Smooth muscle cell (in vitro differentiated cells): ENCODE data around the gene DGKI. TPM values are rescaled to one million over a fixed set of nuclear protein-coding genes. Genes with fewer than 3 reads are reported as not detected.

Experiments
- DNase-seq: peaks from one replicate; lab custom pipeline; 2025; ENCODE audit not compliant: unreplicated experiment; lab: John Stamatoyannopoulos, UW
- H2AFZ ChIP-seq: fragments of 200-600 bp; sonication (generic); 2 replicates; pipeline ENCODE4 v1.6.0; 2016; ENCODE audit warnings: antibody characterized with exemption, low read depth, mild to moderate bottlenecking
- H3F3A ChIP-seq: fragments of 200-600 bp; sonication (generic); 2 replicates; pipeline ENCODE4 v1.6.0; 2017; ENCODE audit warnings: antibody characterized with exemption, low read depth
- H3K27ac ChIP-seq: fragments of 200-600 bp; sonication (generic); 2 replicates; pipeline ENCODE4 v1.5.1; 2016; ENCODE audit warnings: low read depth, mild to moderate bottlenecking
- H3K27me3 ChIP-seq: fragments of 200-600 bp; sonication (generic); 2 replicates; pipeline ENCODE4 v1.6.1; 2016; ENCODE audit warnings: low read depth, mild to moderate bottlenecking
- H3K36me3 ChIP-seq: fragments of 200-600 bp; sonication (generic); 2 replicates; pipeline ENCODE4 v1.5.1; 2016; ENCODE audit warnings: low read depth
- H3K4me1 ChIP-seq: fragments of 200-600 bp; sonication (generic); 2 replicates; pipeline ENCODE4 v1.5.1; 2016; ENCODE audit warnings: low read depth
- H3K4me2 ChIP-seq: fragments of 200-600 bp; sonication (generic); 2 replicates; pipeline ENCODE4 v1.6.0; 2016; ENCODE audit warnings: mild to moderate bottlenecking
- H3K4me3 ChIP-seq: fragments of 200-600 bp; sonication (generic); 2 replicates; pipeline ENCODE4 v1.5.1; 2016; ENCODE audit warnings: mild to moderate bottlenecking
- H3K79me2 ChIP-seq: fragments of 200-600 bp; sonication (generic); 2 replicates; pipeline ENCODE4 v1.6.0; 2016; ENCODE audit warnings: low read depth, mild to moderate bottlenecking
- H3K9ac ChIP-seq: fragments of 200-600 bp; sonication (generic); 2 replicates; pipeline ENCODE4 v1.6.0; 2016; ENCODE audit warnings: low read depth
- H3K9me3 ChIP-seq: fragments of 200-600 bp; sonication (generic); replicated peaks from 2 replicates; pipeline ENCODE4 v1.5.1; 2016; ENCODE audit warnings: low read depth
- H4K20me1 ChIP-seq: fragments of 200-600 bp; sonication (generic); 2 replicates; pipeline ENCODE4 v1.6.0; 2016; ENCODE audit warnings: low read depth
- CTCF ChIP-seq: fragments of 200-600 bp; sonication (generic); IDR thresholded peaks from 2 replicates; pipeline ENCODE4 v1.5.1; 2017; ENCODE audit warnings: borderline replicate concordance, mild to moderate bottlenecking, antibody characterized with exemption; ENCODE audit not compliant: insufficient read depth, poor library complexity, severe bottlenecking
- WGBS: methylation state at CpG from one replicate; pipeline ENCODE4 v1.1.7; 2016; ENCODE audit warnings: low lambda C conversion rate; 5-methylcytosine and 5-hydroxymethylcytosine counted together
- polyA plus RNA-seq: library from polyadenylated mRNA; unstranded; fragments of >200 nt; fragmentation: Nextera tagmentation; extraction: Ambion mirVana; gene quantifications from 2 replicates; pipeline ENCODE4 v1.2.1, GENCODE V29; 2016
- total RNA-seq: library from RNA; depleted of rRNA; stranded (reverse); fragments of >200 nt; gene quantifications from 2 replicates; pipeline ENCODE4 v1.2.3, GENCODE V29; 2014

The DGKI gene
- total and polyA plus RNA-seq, 2 experiments from 2014 or later: 2.5 to 6.2 TPM

GRCh38 chr7:137386966-137387365 lies 459.8 kb downstream of the DGKI start:
- H3K9me3 ChIP-seq: no peaks in the 10 kb centered on the region
- WGBS: 46% methylated on average over 1 of the region's 1 CpG
- no peaks in the 10 kb centered on the region for H3K79me2 ChIP-seq
- no peak overlapping the region for H3K9ac ChIP-seq
- no peaks in the 10 kb centered on the region for H3K4me1 ChIP-seq
- no peak for TF ChIP-seq CTCF
- H3K4me3 ChIP-seq: no peak overlapping the region
- H3K4me2 ChIP-seq: no peak overlapping the region
- H4K20me1 ChIP-seq: no peaks in the 10 kb centered on the region
- H3K27ac ChIP-seq: no peak overlapping the region
- H3K36me3 ChIP-seq: no peaks in the 10 kb centered on the region
- no peak for DNase-seq
- no peak overlapping the region for H2AFZ ChIP-seq
- no peaks in the 10 kb centered on the region for H3K27me3 ChIP-seq
- no peaks in the 10 kb centered on the region for H3F3A ChIP-seq

GRCh38 chr7:137381045-137381444 lies 465.7 kb downstream of the DGKI start:
- no peaks in the 10 kb centered on the region for H3F3A ChIP-seq
- no peaks in the 10 kb centered on the region for H3K36me3 ChIP-seq
- peak overlapping the region; percentile 6 for H3K4me2 ChIP-seq
- 67% methylated on average over 1 of the region's 1 CpG for WGBS
- no peak for DNase-seq
- no peak overlapping the region for H3K9ac ChIP-seq
- no peaks in the 10 kb centered on the region for H3K79me2 ChIP-seq
- H4K20me1 ChIP-seq: no peaks in the 10 kb centered on the region
- H3K9me3 ChIP-seq: no peaks in the 10 kb centered on the region
- no peak overlapping the region for H2AFZ ChIP-seq
- H3K27me3 ChIP-seq: no peaks in the 10 kb centered on the region
- H3K4me3 ChIP-seq: no peak overlapping the region
- TF ChIP-seq CTCF: no peak
- H3K4me1 ChIP-seq: no peaks in the 10 kb centered on the region
- no peak overlapping the region for H3K27ac ChIP-seq

- no peaks in the 10 kb centered on the region for H4K20me1 ChIP-seq
- no peaks in the 10 kb centered on the region for H3K79me2 ChIP-seq
- no peaks in the 10 kb centered on the region for H3K36me3 ChIP-seq
- no peak for TF ChIP-seq CTCF
- H3K9me3 ChIP-seq: no peaks in the 10 kb centered on the region
- H3K27ac ChIP-seq: no peak overlapping the region
- DNase-seq: no peak
- H3K4me2 ChIP-seq: no peak overlapping the region
- no peak overlapping the region for H2AFZ ChIP-seq
- no peaks in the 10 kb centered on the region for H3F3A ChIP-seq
- no peaks in the 10 kb centered on the region for H3K27me3 ChIP-seq
- no peak overlapping the region for H3K4me3 ChIP-seq
- no peak overlapping the region for H3K9ac ChIP-seq
- no peaks in the 10 kb centered on the region for H3K4me1 ChIP-seq
- 84% methylated on average over 2 of the region's 2 CpGs for WGBS
Measured at GRCh38 chr7:137373507-137373906, 473.3 kb downstream of the DGKI start.

- no peaks in the 10 kb centered on the region for H3K27me3 ChIP-seq
- no peak overlapping the region for H2AFZ ChIP-seq
- H3K9me3 ChIP-seq: no peaks in the 10 kb centered on the region
- H3K27ac ChIP-seq: no peak overlapping the region
- no peak overlapping the region for H3K4me3 ChIP-seq
- DNase-seq: no peak
- no peaks in the 10 kb centered on the region for H3K4me1 ChIP-seq
- no peak overlapping the region for H3K4me2 ChIP-seq
- no peaks in the 10 kb centered on the region for H3K79me2 ChIP-seq
- no peak overlapping the region for H3K9ac ChIP-seq
- no peaks in the 10 kb centered on the region for H4K20me1 ChIP-seq
- WGBS: 92% methylated on average over 2 of the region's 2 CpGs
- H3F3A ChIP-seq: no peaks in the 10 kb centered on the region
- H3K36me3 ChIP-seq: no peaks in the 10 kb centered on the region
- TF ChIP-seq CTCF: no peak
Measured at GRCh38 chr7:137371616-137372015, 475.2 kb downstream of the DGKI start.
